ES-I3 (cell line): ENCODE data around the gene LILRB5.
A peak's percentile ranks its signal among the peaks of the same experiment; 100 is the strongest.

Experiments
- H3K36me3 ChIP-seq: 2 replicates; pipeline ENCODE4 v1.6.1; 2013; ENCODE audit warnings: mild to moderate bottlenecking, low read length, control low read depth, moderate library complexity; ENCODE audit not compliant: insufficient read depth
- H3K4me1 ChIP-seq: 2 replicates; pipeline ENCODE4 v1.6.1; 2013; ENCODE audit warnings: mild to moderate bottlenecking, control low read depth, low read length; ENCODE audit not compliant: insufficient read depth
- H3K9ac ChIP-seq: 2 replicates; pipeline ENCODE4 v1.6.1; 2013; ENCODE audit warnings: low read depth, mild to moderate bottlenecking, low read length, moderate library complexity
- H3K9me3 ChIP-seq: 2 replicates; pipeline ENCODE4 v1.6.1; 2013; ENCODE audit warnings: mild to moderate bottlenecking, low read length, moderate library complexity; ENCODE audit not compliant: control insufficient read depth, insufficient read depth

LILRB5 gene

GRCh38 chr19:54206030-54206830 is 50.8 kb downstream of the LILRB5 start:
- Histone ChIP-seq H3K4me1 (peaks cover 15% of the 10 kb centered on the region), H3K36me3 (peaks cover 49% of the 10 kb centered on the region), H3K9me3 (no peaks in the 10 kb centered on the region), H3K9ac (no peak overlapping the region)

- Histone ChIP-seq H3K36me3 (peaks cover 49% of the 10 kb centered on the region), H3K9ac (no peak overlapping the region), H3K9me3 (no peaks in the 10 kb centered on the region), H3K4me1 (peaks cover 15% of the 10 kb centered on the region)
Observed at GRCh38 chr19:54204767-54205468, 52.2 kb downstream of the LILRB5 start.

- peak overlapping the region; percentile 27 for H3K9ac ChIP-seq
- peaks cover 49% of the 10 kb centered on the region for H3K36me3 ChIP-seq
- peaks cover 15% of the 10 kb centered on the region for H3K4me1 ChIP-seq
- H3K9me3 ChIP-seq = no peaks in the 10 kb centered on the region
Observed at GRCh38 chr19:54203151-54203611, 53.9 kb downstream of the LILRB5 start.

GRCh38 chr19:54201980-54202379 is 55.1 kb downstream of the LILRB5 start:
- H3K36me3 ChIP-seq = peaks cover 42% of the 10 kb centered on the region
- H3K4me1 ChIP-seq = peaks cover 15% of the 10 kb centered on the region
- no peaks in the 10 kb centered on the region for H3K9me3 ChIP-seq
- peak overlapping the region; percentile 98 for H3K9ac ChIP-seq

- H3K9me3 ChIP-seq = no peaks in the 10 kb centered on the region
- H3K36me3 ChIP-seq = peaks cover 35% of the 10 kb centered on the region
- peaks cover 15% of the 10 kb centered on the region for H3K4me1 ChIP-seq
- peak overlapping the region; percentile 98 for H3K9ac ChIP-seq
Observed at GRCh38 chr19:54201172-54201701, 55.8 kb downstream of the LILRB5 start.
